Fibroblast of skin of left quadriceps (primary cell): ENCODE measurements around the gene MIS12.

ENCODE experiments used
- DNase-seq, 2 experiments: peaks; one replicate each; pipeline ENCODE4 v3.0.0-alpha.2; 2013; ENCODE audit warnings: low read depth in 2 of 2

MIS12 gene

GRCh38 chr17:5500247-5500588, 13.9 kb downstream of the MIS12 start:
- no peak for DNase-seq

DNA sequence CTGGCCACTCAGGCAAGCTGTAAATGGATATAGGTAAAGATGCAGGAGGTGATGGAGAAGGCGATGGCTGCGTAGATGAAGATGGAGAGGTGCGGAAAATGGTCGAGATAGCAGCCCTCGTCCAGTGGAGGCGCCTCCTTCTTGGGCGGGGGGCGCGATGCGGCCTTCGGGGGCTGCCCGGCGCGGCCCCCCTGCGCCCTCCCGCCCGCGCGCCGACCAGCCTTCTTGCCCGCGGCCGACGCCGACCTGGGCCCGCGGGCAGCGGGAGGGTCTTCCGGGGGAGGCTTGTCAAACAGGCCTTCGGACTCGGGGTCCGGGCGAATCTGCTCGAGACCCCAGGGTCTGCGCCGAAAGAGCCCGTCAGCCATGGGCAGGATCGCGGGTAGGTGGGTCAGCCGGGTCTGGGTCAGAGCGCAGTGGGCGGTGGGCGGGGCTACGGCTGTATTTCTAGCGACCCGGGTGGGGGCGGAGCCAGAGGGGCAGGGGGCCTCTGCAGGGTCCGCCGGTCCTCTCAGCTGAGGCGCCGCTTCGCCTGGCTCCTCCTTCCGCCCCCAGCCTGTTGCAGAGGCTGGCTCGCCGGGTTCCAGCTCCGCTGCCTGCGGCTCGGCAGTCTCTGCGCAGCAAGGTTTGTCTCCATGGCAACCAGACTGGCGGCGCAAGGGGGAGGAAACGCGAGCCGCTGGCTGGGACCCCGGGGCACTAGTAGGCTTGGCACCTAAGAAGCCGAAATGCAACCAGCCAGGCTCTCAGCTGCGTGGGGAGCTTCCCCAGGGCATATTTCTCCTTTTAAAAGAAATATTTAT, 14.4 kb downstream of the MIS12 start:
- peak; percentile 76 for DNase-seq

- no peak for DNase-seq
These were observed 15.3 kb downstream of the MIS12 start for GRCh38 chr17:5501685-5502084.

DNA sequence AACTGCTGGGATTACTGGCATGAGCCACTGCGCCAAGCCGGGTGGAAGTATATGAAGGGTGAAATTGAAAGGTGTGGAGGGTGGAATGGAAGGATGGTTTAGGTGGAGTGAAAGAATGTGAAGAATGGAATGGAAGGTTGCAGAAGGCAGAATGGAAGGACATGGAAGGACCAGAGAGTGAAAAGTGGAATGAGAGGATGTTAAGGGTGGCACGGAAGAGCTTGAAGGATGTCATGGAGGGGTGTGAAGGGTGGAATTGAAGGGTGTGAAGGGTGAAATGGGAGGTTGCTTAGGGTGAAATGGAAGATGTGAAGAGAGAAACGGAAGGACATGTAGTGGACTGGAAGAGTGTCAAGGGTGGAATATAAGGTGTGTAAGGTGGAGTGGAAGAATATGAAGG, 16.2 kb downstream of the MIS12 start:
- no peak for DNase-seq

DNA sequence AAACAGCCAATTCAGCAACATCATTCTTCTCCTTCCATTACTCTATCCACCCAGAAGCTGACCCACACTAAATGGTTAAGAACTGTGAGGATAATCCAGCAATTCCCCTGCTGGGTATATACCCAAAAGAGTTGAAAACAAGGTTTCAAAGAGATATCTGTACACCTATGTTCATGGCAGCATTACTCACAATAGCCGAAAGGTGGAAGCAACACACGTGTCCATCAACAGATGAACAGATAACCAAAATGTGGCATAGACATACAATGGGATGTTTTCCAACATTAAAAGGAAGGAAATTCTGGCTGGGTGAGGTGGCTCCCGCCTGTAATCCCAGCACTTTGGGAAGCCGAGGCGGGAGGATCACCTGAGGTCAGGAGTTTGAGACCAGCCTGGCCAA, 19.9 kb downstream of the MIS12 start:
- DNase-seq, result no peak

DNA sequence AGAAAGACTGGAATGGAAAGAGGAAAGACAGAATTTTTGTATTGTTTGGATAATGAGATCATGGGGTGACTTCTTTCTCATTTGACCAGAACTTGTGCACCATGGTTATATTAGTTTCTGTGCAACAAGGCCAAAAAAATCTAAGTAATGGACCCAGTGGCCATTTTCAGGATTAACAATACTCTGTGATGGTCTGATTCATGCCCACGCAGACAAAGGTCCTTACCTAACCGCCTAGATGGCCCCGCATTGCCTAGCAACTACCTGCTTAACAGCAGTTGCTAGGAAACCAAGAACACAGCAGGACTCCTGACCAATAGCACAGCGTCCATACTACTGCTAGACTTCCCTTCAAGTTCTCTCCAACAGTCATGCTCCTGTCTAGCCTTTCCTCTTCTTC, 22.4 kb downstream of the MIS12 start:
- DNase-seq, result no peak

DNA sequence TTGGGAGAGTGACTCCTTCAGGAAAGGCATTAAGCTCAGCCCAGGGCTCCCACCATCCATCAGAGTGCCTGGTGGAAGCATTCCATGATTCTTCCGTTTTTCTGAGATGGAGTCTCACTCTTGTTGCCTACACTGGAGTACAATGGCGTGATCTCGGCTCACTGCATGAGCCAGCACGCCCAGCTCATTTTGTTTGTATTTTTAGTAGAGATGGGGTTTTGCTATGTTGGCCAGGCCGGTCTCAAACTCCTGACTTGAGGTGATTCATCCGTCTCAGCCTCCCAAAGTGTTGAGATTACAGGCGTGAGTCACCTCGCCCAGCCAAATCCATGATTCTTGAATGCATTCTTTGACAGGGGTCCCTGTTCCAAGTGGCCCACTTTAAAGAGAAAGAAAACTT, 23.1 kb downstream of the MIS12 start:
- DNase-seq, result no peak

DNA sequence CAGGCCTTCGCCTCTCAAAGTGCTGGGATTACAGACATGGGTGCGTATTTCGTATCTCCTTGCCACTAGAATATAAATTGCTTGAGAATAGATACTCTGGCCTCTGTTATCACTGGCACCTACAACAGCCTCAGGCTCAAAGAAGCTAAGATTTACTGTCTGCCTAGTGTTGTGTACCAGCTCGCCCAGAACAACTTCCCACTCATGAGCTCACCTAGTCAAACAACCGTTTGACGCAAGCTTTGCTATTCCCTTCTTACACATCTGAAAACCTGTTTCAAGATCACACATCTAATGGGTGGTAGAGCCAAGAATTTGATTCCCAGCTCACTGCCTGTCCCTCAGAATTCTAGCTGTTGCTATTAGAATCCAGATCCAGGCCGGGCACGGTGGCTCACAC, 24.4 kb downstream of the MIS12 start:
- DNase-seq, result no peak

DNA sequence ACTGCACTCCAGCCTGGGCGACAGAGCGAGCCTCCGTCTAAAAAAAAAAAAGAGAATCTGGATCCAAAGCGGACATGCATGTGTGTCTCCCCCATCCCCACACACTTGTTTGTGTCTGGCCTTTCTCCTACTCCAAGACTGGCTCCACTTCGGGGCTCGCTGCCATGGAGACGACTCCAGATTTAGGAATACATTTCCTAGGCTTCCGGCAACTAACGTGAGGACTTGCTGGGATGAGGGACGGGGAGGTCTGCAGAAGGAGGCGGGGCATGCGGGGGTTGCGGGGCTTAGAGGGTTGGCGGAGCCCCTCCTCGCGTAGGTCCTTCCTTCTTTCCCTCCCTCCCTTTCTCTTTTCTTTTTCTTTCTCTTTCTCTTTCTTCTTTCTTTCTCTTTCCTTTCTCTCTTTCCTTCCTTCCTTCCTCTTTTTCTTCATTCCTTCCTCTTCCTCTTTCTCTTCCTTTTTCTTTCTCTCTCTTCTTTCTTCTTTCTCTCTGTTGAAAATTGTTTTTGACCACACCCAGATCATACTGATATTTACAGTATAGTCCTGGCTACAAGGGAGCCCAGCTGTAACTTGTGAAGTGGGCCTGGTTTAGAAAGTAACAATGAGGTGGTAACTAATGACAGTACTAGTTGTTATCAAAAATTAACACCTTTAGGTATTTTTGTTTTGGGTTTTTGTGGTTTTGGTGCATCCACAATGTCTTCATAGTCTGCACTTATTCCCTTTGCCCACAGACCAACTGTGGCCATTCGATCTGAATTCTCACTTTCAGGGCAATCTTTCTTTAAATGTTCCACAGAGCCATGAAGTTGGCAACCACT, 25.2 kb downstream of the MIS12 start:
- DNase-seq, result no peak

DNA sequence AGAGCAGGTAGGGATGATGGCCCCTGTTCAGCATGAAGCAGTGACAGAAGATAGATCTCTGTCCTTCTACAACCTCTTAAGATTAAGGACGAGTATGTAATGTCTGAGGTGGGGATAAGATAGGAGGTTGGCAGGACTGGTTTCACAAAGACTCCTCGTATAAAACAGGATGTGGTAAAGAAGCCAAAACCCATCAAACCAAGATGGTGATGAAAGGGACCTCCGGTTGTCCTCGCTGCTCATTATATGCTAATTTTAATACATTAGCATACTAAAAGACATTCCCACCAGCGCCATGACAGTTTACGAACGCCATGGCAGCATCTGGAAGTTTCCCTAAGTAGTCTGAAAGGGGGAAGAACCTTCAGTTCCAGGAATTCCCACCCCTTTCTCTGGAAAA, 27.3 kb downstream of the MIS12 start:
- DNase-seq, result no peak

DNA sequence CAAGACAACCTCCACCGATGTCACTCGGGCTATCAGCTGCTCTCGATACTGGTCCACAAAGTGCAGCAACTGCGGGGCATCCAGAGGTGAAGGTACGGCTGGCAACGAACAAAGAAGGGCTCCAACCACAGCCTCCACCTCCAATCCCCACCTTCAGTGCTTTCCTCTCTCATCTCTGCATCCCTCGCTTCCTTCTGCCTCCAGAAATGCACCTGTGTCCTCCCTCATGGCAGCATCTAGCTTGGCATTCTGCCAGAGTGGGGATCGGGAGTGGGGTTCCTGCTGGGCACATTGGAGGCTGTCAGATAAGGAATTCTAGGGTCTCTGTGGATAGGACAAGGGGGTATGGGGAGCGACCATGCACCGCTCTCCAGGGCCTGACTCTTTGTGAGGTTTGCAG, 28.6 kb downstream of the MIS12 start:
- no peak for DNase-seq

DNA sequence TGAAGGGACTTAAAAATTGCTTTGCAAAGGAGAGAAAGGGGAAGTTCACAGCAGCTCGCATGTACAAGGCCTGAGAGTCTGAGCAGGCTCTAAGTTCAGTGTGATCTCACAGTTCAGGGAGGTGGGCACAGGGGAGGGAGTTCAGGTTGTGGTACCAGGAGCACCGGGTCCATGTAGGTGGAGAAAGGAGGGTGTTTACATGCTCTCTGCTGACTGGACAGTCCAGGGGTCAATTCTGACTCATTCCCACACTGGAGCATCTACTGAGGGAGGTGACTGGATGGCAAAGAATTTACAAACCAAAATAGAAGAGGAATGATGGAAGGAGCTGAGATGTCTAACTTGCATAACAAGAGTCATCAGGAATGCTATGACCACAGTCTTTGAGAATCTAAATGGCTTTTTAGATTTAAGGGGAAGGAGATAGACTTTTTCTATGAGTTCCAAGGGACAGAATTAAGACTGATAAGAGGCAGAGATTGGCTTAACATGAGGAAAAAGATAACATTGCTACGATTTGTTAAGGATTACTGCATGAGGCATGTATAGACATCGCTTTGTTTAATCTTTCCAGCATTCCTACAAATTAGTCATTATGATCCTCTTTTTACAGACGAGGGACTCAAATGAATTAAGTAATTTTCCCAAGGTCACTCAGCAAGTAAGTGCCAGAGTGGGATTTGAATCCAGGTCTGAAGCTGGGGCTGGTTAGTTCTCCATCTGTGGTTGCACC, 29.9 kb downstream of the MIS12 start:
- peak; percentile 85 to 88 for DNase-seq

- no peak for DNase-seq
These were observed 36.1 kb downstream of the MIS12 start for GRCh38 chr17:5522476-5522875.

DNA sequence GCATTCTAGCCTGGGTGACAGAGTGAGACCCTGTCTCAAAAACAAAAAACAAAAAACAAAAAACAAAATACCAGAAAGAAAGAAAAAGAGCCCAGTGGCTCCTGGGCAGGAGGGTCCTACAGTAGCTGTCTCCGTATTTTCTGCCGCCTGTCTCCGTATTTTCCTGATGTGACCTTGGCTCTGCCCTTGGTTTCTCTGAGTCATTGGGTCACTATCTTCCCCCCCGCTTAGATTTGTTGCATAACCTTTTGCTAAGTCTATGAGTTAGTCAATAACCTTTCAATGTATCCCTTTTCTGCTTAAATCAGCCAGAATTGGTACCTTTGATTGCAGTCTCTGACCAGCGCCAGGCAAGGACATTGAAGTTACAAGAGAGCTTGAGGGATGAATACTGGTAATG, 36.9 kb downstream of the MIS12 start:
- DNase-seq, result no peak

DNA sequence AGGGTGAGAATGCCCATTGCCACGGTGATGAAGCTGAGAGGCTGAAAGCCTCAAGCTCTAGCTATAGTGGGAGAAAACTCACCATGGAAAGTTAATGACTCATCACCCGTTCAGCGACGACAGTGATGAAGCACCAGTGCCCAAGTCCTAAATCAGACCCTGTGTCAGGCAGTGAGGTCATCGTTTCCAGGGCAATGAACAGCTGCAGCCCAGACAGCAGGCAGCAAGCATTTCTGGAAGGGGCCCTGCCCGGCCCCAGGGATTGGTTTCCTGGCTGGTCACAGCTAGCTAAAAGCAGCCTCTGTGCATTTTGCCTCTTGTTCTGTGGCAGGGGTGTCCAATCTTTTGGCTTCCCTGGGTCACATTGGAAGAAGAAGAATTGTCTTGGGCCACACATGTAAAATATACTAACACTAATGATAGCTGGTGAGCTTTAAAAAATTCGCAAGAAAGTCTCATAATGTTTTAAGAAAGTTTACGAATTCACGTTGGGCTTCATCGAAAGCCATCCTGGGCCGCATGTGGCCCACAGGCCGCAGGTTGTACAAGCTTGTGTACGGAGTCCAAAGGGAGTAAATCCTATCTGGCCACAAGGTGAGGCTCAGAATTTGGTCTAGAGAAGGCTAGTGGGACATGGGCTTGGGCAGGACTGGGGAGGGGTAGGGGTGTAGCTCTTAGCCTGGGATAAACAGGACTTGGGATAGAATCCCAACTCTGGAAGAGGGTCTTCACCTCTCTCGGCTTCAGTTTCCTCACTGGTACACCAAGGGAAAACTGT, 40.6 kb downstream of the MIS12 start:
- peak; percentile 87 to 88 for DNase-seq

GRCh38 chr17:5527601-5528250, 41.4 kb downstream of the MIS12 start:
- no peak for DNase-seq

DNA sequence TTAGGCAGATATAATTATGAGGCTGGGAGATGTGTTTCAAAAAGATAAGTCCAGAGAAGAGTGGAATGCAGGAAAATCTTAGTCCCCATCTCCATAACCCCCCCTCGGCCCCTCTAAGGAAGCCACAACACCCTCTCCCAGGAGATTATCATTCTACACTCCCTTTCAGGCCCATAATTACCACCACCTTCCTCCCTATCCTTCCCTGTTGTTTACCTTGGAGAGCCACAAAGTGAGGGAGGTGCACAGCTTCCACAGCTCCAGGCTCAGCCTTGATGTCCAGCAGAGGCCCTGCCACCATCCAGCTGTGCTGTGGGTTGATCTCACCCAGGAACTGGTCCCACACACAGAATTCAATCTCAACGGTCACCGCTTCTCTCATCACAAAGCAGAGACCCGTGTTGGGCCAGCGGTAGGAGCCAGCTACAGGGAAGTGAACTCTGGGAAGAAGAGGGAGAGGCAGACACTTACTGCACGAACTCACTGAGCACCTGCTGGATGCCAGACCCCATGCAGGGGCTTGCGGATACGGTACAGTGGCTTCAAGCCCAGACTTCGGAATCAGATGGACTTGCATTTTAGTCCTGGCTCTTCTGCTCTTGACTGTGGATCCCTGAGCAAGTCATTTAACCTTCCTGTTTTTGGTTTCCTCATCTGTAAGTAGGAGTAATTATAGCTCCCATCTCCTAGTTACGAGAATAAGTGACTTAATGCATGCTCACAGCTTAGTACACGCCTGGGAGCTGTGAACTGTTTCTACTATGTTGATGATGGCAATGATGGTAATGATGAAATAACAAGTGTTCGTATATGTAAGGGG, 44.1 kb downstream of the MIS12 start:
- no peak for DNase-seq

DNA sequence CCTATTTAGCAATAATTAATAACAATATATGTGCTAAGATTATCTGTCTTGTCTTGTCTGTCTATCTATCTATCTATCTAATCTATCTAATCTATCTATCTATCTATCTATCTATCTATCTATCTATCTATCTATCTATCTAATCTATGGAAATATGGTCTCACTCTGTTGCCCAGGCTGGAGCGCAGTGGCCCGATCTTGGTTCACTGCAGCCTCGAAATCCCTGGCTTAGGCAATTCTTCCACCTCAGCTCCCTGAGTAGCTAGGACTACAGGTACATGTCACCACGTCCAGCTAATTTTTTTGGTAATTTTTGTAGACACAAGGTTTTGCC, 44.7 kb downstream of the MIS12 start:
- no peak for DNase-seq

DNA sequence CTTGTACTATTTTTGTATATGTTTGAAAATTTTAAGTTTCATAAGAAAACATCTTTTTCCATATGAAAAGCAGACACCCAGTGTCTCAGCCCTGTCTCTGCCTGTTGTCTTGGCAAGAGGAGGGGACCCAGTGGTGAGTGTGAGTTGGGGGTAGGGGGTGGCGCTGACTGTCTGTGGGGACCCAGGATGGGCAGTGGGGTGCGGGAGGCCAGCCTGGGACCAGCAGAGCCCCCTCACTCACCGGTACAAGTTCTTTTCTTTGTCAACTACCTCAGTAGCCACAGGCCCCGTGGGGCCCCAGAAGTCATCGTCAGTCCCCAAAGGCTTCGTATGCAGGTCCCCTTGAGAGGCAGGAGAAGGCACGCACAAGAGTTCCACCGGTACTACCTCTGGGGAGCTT, 46.2 kb downstream of the MIS12 start:
- DNase-seq, result no peak

GRCh38 chr17:5533486-5534315, 47.3 kb downstream of the MIS12 start:
- DNase-seq, result no peak
